ENCODE data around the gene ASTN2.

The ASTN2 gene

DNA sequence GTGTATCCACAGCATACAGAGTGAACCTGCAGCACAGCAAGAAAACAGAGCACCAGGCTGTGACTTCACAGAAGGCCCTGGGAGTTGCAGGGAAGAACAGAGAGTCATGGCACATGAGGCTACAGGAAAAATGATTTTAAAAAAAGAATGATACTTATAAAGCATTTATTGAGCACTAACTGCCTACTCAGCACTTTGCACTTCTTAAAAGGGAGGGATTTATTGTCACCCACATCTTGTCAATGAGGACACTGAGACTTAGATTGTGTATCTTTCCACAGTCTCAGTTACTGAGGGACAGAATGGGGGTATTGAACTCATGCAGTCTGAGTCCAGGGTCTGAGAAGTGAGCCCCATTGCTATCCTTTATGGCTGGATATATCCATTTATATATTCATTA lies 972.3 kb downstream of the ASTN2 start:
- Histone ChIP-seq H3K36me3 (ENCODE audit: control insufficient read depth, insufficient read depth, low read length) (peaks cover 3% of the 10 kb centered on the region; the same call in 1 of the 2 replicates), H3K4me3 (replicated peaks; ENCODE audit: low read depth, low read length) (no peak overlapping the region), H3K27me3 (replicated peaks; ENCODE audit: control insufficient read depth, insufficient read depth, low read length) (no peaks in the 10 kb centered on the region)
- TF ChIP-seq, protein P1, sequence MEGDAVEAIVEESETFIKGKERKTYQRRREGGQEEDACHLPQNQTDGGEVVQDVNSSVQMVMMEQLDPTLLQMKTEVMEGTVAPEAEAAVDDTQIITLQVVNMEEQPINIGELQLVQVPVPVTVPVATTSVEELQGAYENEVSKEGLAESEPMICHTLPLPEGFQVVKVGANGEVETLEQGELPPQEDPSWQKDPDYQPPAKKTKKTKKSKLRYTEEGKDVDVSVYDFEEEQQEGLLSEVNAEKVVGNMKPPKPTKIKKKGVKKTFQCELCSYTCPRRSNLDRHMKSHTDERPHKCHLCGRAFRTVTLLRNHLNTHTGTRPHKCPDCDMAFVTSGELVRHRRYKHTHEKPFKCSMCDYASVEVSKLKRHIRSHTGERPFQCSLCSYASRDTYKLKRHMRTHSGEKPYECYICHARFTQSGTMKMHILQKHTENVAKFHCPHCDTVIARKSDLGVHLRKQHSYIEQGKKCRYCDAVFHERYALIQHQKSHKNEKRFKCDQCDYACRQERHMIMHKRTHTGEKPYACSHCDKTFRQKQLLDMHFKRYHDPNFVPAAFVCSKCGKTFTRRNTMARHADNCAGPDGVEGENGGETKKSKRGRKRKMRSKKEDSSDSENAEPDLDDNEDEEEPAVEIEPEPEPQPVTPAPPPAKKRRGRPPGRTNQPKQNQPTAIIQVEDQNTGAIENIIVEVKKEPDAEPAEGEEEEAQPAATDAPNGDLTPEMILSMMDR (IDR thresholded peaks at IDR 0.05; ENCODE audit: insufficient read depth, low read length, poor library complexity, severe bottlenecking), result no peak
- DNase-seq (ENCODE audit: extremely low read depth, insufficient read length), result no peak

- Histone ChIP-seq H3K27me3 (replicated peaks; ENCODE audit: control insufficient read depth, insufficient read depth, low read length) (no peaks in the 10 kb centered on the region), H3K36me3 (ENCODE audit: control insufficient read depth, insufficient read depth, low read length) (peaks cover 4% of the 10 kb centered on the region), H3K4me3 (replicated peaks; ENCODE audit: low read depth, low read length) (no peak overlapping the region)
- TF ChIP-seq, protein P1 (IDR thresholded peaks at IDR 0.05; ENCODE audit: insufficient read depth, low read length, poor library complexity, severe bottlenecking), result no peak
- DNase-seq (ENCODE audit: extremely low read depth, insufficient read length), result no peak
Measured at GRCh38 chr9:116437411-116438370, 977.2 kb downstream of the ASTN2 start.

- TF ChIP-seq, protein P1 (IDR thresholded peaks at IDR 0.05; ENCODE audit: insufficient read depth, low read length, poor library complexity, severe bottlenecking), result no peak
- Histone ChIP-seq H3K4me3 (replicated peaks; ENCODE audit: low read depth, low read length) (no peak overlapping the region), H3K27me3 (replicated peaks; ENCODE audit: control insufficient read depth, insufficient read depth, low read length) (no peaks in the 10 kb centered on the region), H3K36me3 (ENCODE audit: control insufficient read depth, insufficient read depth, low read length) (peaks cover 4% of the 10 kb centered on the region)
- no peak for DNase-seq (ENCODE audit: extremely low read depth, insufficient read length)
Measured at GRCh38 chr9:116436121-116436520, 978.7 kb downstream of the ASTN2 start.

DNA sequence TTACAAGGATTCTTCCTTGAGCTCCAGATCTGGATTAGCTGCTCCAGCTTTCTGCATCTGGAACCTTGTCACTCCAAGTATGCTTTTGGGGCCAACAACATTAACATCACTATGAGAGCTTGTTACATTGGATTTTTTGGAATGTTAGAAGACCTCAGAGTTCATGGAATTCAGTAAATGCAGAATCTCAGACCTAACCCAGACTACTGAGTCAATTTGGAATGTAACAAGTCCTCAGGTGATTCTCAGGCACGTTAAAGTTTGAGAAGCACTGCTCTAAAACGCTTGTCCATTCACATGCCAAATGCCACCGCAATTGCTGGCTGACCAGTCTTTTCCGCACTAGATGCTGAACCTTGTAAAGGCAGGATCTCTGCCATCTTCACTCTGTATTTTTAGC lies 979.2 kb downstream of the ASTN2 start:
- no peak overlapping the region for H3K4me3 ChIP-seq (replicated peaks; ENCODE audit: low read depth, low read length)
- DNase-seq (ENCODE audit: extremely low read depth, insufficient read length), result no peak
- H3K36me3 ChIP-seq (ENCODE audit: control insufficient read depth, insufficient read depth, low read length), result peaks cover 4% of the 10 kb centered on the region
- TF ChIP-seq, protein P1 (IDR thresholded peaks at IDR 0.05; ENCODE audit: insufficient read depth, low read length, poor library complexity, severe bottlenecking), result no peak
- no peaks in the 10 kb centered on the region for H3K27me3 ChIP-seq (replicated peaks; ENCODE audit: control insufficient read depth, insufficient read depth, low read length)

- no peak overlapping the region for H3K4me3 ChIP-seq (replicated peaks; ENCODE audit: low read depth, low read length)
- H3K36me3 ChIP-seq (ENCODE audit: control insufficient read depth, insufficient read depth, low read length), result peaks cover 2% of the 10 kb centered on the region
- TF ChIP-seq, protein P1 (IDR thresholded peaks at IDR 0.05; ENCODE audit: insufficient read depth, low read length, poor library complexity, severe bottlenecking), result no peak
- no peak for DNase-seq (ENCODE audit: extremely low read depth, insufficient read length)
- H3K27me3 ChIP-seq (replicated peaks; ENCODE audit: control insufficient read depth, insufficient read depth, low read length), result no peaks in the 10 kb centered on the region
Measured at GRCh38 chr9:116434314-116434713, 980.5 kb downstream of the ASTN2 start.

All from GM06990 (cell line).